COLO829 (cell line): ENCODE results near the gene CAT.

ENCODE experiments used
- DNase-seq: peaks from one replicate; pipeline ENCODE4 v3.0.0; 2012; ENCODE audit warnings: low spot score

Gene CAT

GRCh38 chr11:34459507-34460162 is 20.9 kb downstream of the CAT start:
- no peak for DNase-seq

DNA sequence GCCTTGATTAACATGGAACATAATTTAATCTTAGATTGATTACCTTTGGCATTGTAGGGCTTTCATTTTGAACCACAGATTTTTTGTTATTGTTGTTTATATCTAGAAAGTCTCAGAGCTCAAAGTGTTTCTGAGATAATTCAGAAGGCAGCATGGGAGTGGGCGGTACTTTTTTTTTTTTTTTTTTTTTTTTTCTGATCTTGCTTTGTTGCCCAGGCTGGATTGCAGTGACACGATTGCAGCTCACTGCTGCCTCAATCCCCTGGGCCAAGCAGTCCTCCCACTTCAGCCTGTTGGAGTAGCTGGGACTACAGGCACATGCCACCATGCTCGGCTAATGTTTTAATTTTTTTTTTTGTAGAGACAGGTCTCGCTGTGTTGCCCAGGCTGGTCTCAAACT is 21.5 kb downstream of the CAT start:
- DNase-seq: no peak

DNA sequence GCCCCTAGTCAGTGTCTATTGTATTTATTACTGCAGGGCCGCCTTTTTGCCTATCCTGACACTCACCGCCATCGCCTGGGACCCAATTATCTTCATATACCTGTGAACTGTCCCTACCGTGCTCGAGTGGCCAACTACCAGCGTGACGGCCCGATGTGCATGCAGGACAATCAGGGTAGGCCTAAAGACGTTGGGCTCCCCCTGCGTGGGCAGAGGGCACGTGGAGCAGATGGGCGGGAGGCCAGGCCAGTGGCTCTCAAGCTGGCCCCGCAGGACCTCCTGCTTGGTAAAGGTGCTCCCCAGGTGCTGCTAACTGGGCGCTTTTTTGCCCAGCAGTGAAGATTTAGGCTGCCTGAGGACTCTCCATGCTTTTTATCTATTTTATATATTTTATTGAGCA is 22.5 kb downstream of the CAT start:
- DNase-seq: no peak

DNA sequence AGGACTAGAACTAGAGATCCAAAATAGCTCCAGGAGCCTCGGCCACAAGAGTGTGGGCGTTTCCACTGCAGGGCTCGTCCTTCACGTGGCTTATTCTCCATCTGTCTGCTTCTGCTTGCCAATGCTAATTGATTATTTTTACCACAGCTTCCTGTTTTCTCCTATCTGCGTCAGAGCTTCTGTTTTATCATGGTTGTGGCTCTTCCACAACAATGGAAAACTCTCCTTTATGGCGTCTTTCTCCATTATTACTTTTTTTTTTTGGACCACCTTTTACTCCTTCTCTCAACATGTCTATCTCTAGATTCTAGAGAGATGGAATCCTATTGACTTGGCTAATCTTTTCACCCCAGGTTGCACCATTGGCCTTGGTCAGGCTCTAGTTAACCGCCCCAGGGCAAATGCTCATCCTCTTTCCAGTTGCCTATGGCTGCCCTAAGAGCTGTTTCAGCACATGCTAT is 25.9 kb downstream of the CAT start:
- DNase-seq: no peak

GRCh38 chr11:34466802-34467488 is 28.2 kb downstream of the CAT start:
- no peak for DNase-seq

GRCh38 chr11:34468209-34468841 is 29.6 kb downstream of the CAT start:
- DNase-seq: peak; percentile 28

DNA sequence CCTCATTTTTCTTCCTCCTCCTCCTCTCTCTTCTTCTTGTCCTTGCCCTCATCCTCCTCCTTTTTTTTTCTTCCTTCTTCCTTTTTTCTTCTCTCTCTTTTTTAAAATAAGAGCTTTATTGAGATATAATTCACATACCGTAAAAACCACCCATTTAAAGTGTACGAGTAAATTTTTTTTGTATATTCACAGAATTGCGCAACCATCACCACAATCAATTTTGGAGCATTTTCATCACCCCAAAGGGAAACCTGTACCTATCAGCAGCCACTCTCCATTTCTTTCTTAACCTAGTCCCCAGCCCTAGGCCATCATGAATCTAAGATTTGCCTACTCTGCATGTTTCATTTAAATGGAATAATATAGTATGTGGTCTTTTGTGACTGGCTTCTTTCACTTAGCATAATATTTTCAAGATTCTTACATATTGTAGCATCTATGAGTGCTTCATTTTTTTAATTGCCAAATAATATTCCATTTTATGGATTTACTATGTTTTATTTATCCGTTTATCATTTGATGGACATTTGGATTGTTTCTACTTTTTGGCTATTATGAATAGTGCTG is 35.0 kb downstream of the CAT start:
- DNase-seq: no peak

GRCh38 chr11:34475656-34476055 is 36.9 kb downstream of the CAT start:
- DNase-seq: no peak

- no peak for DNase-seq
Observed at GRCh38 chr11:34476849-34477248, 38.1 kb downstream of the CAT start.

- no peak for DNase-seq
Observed at GRCh38 chr11:34478845-34479663, 40.3 kb downstream of the CAT start.

DNA sequence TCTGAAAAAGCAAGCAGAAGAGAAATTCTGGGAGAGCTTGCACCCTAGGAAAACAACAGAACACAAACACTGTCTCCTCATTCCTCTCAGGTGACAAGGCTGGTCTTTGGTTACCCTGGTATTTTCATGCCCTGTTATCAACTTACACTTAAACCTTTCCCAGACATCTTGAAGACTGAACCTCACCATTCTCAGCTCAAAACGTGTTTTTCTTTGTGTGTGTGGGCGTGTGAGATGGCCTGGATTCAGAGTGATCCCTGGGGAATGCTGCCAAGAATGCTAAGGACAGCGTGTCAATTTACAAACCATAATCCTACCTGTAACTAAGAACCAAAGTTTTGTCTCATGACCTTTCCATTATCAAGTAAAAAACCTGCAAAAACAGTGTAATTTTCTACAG is 41.6 kb downstream of the CAT start:
- no peak for DNase-seq

- DNase-seq: no peak
Observed at GRCh38 chr11:34481307-34481706, 42.6 kb downstream of the CAT start.

GRCh38 chr11:34483106-34483874 is 44.6 kb downstream of the CAT start:
- no peak for DNase-seq

DNA sequence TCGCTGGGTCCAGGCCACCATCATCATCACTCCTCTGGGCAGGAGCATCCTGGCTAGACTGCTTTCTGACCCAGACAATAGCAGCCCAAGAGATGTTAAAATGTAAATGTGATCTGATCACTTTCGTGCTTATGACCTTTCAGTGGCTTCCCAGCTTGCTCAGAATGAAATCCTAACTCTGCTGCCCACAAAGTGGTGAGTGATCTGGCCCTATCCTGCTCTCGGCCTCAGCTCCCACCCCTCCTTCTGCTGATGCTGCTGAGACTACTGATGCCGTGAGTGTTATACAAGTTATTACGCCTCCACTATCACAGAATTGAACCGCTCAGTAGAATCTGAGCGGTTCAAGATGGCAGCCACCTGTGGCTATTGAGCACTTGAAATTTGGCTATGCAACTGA is 48.7 kb downstream of the CAT start:
- no peak for DNase-seq

DNA sequence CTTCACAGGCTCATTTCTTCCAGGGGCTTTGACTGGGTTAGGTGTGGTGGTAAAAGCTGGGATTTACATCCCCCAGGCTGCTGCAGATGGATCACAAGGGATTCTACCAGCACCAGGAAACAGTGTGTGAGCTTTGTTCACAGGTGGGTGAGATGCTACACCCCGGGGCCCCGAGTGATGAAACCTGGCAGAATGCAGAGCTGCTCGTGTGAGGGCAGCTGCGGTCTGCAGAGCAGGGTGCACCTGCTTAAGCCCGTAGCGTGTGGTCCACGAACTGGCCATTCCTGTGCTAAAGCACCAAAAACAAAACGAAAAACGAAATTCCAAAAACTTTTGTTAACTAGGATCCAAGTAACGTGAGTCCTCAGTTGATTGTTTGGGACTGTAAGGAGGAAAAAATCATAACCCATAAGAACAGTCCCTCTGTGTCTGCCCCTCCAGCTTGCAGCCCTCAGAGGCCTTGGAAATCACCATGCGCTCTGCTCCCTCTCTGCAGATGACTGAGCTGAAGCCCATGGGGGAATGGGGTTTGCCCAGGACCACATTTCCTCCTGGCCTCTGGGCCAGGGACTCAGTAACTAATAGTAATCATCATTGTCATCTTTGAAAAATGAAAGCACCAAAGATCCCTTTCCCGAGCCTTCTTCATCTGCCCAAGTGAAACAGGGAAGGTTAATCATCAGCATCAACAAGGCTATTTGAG is 50.3 kb downstream of the CAT start:
- DNase-seq: no peak

DNA sequence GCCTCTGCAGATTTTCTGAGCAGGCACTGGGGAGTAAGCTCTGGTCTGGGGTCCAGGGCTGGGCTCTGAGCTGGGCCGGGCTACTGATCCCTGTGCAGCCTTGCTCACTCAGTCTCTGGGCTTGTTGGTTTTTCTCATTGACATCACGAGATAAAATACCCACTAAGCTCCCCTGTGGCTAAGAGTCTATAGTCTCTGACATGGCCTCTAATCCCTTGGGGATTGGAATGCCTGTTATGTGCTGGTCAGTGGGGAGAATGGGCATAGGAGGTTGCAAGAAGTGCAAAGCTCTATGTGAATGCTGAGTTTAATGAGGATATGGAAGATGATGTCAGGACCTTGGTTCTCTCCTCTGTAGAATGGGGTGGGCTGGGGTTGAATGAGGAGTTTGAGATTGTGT is 51.6 kb downstream of the CAT start:
- no peak for DNase-seq

DNA sequence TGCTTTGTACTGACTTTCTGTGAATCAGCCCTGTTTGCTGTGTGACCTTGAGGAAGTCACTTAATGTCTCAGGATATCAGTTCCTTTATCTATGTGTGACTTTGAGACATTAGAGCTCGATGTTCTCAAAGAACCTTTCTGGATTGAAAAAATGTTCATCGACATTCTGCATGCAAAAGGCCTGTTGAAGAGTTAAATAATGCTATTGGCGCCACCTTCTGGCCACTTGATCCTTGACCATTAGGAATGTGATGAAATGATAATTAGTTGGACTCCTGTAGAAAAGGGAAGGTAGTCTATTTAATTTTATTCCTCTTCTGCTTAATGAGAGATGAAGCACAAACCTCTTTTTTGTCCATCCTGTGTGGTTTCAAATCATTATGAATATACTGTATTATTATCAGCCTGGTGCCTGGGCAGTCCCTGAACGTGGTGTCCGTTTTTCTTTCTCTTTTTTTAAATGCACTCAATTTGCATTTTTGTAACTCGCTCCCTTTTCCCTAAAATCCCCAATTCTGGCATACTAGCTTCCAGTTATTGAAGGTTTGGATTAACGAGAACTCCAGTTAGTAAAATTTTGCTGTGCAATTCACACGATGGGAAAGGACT is 54.2 kb downstream of the CAT start:
- peak; percentile 78 for DNase-seq

DNA sequence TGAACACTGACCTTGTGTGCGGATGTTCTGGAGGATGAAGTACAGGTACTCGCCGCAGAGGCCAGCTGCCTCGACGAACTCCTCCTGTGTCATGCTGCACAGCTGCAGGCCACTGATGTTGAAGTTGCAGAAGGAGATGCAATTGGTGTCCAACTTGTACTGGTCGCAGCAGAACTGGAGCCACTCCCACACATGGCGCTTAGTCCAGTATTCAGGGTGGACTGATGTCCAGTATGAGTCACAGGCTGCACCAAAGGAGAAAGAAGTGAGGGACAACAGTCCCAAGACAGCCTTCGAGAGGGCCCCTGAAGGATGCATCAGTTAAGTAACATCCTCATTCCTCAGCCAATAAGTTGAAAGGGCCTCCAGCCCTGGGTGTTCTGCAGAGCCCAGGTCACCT is 54.7 kb downstream of the CAT start:
- no peak for DNase-seq

- no peak for DNase-seq
Observed at GRCh38 chr11:34493926-34494595, 55.3 kb downstream of the CAT start.

- DNase-seq: no peak
Observed at GRCh38 chr11:34495239-34495723, 56.5 kb downstream of the CAT start.
